ENCODE data around the gene JAG1.

- no peak for TF ChIP-seq FOXJ3 (CRISPR knock-in tag; IDR thresholded peaks at IDR 0.05)
- no peak for TF ChIP-seq RAD21 (CRISPR knock-in tag; conservative IDR thresholded peaks at IDR 0.05 in 1 of 2, IDR thresholded peaks at IDR 0.05 in 1 of 2)
- no peak for TF ChIP-seq POU5F1 (IDR thresholded peaks at IDR 0.05; ENCODE audit: borderline replicate concordance, low read depth, low read length, partially characterized antibody)
- TF ChIP-seq, protein P1, sequence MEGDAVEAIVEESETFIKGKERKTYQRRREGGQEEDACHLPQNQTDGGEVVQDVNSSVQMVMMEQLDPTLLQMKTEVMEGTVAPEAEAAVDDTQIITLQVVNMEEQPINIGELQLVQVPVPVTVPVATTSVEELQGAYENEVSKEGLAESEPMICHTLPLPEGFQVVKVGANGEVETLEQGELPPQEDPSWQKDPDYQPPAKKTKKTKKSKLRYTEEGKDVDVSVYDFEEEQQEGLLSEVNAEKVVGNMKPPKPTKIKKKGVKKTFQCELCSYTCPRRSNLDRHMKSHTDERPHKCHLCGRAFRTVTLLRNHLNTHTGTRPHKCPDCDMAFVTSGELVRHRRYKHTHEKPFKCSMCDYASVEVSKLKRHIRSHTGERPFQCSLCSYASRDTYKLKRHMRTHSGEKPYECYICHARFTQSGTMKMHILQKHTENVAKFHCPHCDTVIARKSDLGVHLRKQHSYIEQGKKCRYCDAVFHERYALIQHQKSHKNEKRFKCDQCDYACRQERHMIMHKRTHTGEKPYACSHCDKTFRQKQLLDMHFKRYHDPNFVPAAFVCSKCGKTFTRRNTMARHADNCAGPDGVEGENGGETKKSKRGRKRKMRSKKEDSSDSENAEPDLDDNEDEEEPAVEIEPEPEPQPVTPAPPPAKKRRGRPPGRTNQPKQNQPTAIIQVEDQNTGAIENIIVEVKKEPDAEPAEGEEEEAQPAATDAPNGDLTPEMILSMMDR (IDR thresholded peaks at IDR 0.05 in 2 of 3, conservative IDR thresholded peaks at IDR 0.05 in 1 of 3; ENCODE audit: insufficient read depth in 2 of 3, low read depth in 1 of 3, low read length in 3 of 3), result no peak
- TF ChIP-seq BHLHE40 (IDR thresholded peaks at IDR 0.05; ENCODE audit: low read length), result no peak
- TF ChIP-seq, protein P2, sequence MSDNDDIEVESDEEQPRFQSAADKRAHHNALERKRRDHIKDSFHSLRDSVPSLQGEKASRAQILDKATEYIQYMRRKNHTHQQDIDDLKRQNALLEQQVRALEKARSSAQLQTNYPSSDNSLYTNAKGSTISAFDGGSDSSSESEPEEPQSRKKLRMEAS (CRISPR knock-in tag; IDR thresholded peaks at IDR 0.05), result no peak
- no peak for TF ChIP-seq MTA1 (IDR thresholded peaks at IDR 0.05; ENCODE audit: borderline replicate concordance)
- TF ChIP-seq SIRT6 (IDR thresholded peaks at IDR 0.05; ENCODE audit: low read depth, low read length), result no peak
Measured at GRCh38 chr20:10682939-10683338, 9.1 kb upstream of the JAG1 start.

Data from K562 (cell line).